GM10248 (cell line): ENCODE results near the gene ZCCHC2.

Experiments used
- CTCF ChIA-PET: fragments of 300-600 bp; sonication (Branson Sonifier 250); formaldehyde crosslinking; extraction: SDS; loops from one replicate; lab custom pipeline; 2021; ENCODE audit warnings: antibody characterized with exemption; lab: Yijun Ruan, JAX
- POLR2A ChIA-PET: fragments of 350-650 bp; sonication (Branson Sonifier 250); formaldehyde crosslinking; extraction: SDS; loops from one replicate; lab custom pipeline; 2020; ENCODE audit warnings: antibody characterized with exemption; lab: Yijun Ruan, JAX
- DNase-seq: peaks from one replicate; pipeline ENCODE4 v3.0.0; 2012; ENCODE audit errors: extremely low spot score
- CTCF ChIP-seq: IDR thresholded peaks from 2 replicates; pipeline ENCODE4 v1.5.1; 2012; ENCODE audit warnings: mild to moderate bottlenecking, low read depth; ENCODE audit errors: extremely low read depth, missing control alignments, control extremely low read depth

Gene ZCCHC2

GRCh38 chr18:62506495-62507143 is 16.2 kb upstream of the ZCCHC2 start:
- TF ChIP-seq CTCF: no peak
- no peak for DNase-seq
- CTCF ChIA-PET: interaction anchor here (1.1 to 1.8 kb wide), 3 partner anchors 14 to 81 kb away, joined by 3 to 7 read pairs (median 4); no protein-coding TSS in a partner anchor
- POLR2A ChIA-PET: no interaction called here

GRCh38 chr18:62509779-62510178 is 13.0 kb upstream of the ZCCHC2 start:
- ChIA-PET CTCF (interaction anchor here (0.9 kb wide), 1 partner anchor 12 kb away, joined by 3 read pairs; no protein-coding TSS in a partner anchor), POLR2A (no interaction called here)
- DNase-seq: no peak
- no peak for TF ChIP-seq CTCF

GRCh38 chr18:62510789-62511188 is 12.0 kb upstream of the ZCCHC2 start:
- no peak for DNase-seq
- POLR2A ChIA-PET: no interaction called here
- TF ChIP-seq CTCF: no peak
- CTCF ChIA-PET: interaction anchor here (1.3 to 2.6 kb wide), 3 partner anchors 10 to 13 kb away, joined by 3 to 10 read pairs (median 5); no protein-coding TSS in a partner anchor

- TF ChIP-seq CTCF: no peak
- CTCF ChIA-PET: interaction anchor here (1.6 to 2.7 kb wide), 3 partner anchors 8 to 87 kb away, joined by 4 to 10 read pairs (median 7); no protein-coding TSS in a partner anchor
- POLR2A ChIA-PET: no interaction called here
- DNase-seq: no peak
Observed at GRCh38 chr18:62512532-62512931, 10.3 kb upstream of the ZCCHC2 start.

GRCh38 chr18:62512996-62513395 is 9.8 kb upstream of the ZCCHC2 start:
- CTCF ChIA-PET: interaction anchor here (1.6 to 2.7 kb wide), 3 partner anchors 43 to 87 kb away, joined by 3 to 7 read pairs (median 4); no protein-coding TSS in a partner anchor
- TF ChIP-seq CTCF: no peak
- POLR2A ChIA-PET: interaction anchor here (0.6 kb wide), 1 partner anchor 197 kb away, joined by 4 read pairs; no protein-coding TSS in a partner anchor
- no peak for DNase-seq

- ChIA-PET POLR2A (no interaction called here), CTCF (interaction anchor here (1.6 kb wide), 1 partner anchor 41 kb away, joined by 3 read pairs; no protein-coding TSS in a partner anchor)
- DNase-seq: no peak
- TF ChIP-seq CTCF: no peak
Observed at GRCh38 chr18:62514570-62514969, 8.3 kb upstream of the ZCCHC2 start.
